ENCODE results near the gene AP1S3. TPM values are rescaled to one million over a fixed set of nuclear protein-coding genes. Genes with fewer than 3 reads are reported as not detected.

Gene AP1S3
- total RNA-seq, 1 experiment from 2014 or later: 66.3 TPM

GRCh38 chr2:223772363-223772762 is 65.0 kb downstream of the AP1S3 start:
- H3K4me1 ChIP-seq (ENCODE audit: control insufficient read depth, insufficient read depth, low read length): no peaks in the 10 kb centered on the region
- no TSS peak for BruUV-seq (replicated peaks)
- H3K27me3 ChIP-seq (ENCODE audit: control insufficient read depth, insufficient read depth, low read length): no peaks in the 10 kb centered on the region
- POLR2A ChIA-PET: no interaction called here
- CTCF ChIA-PET: no interaction called here
- H3K4me3 ChIP-seq (ENCODE audit: low read depth in 2 of 2, low read length in 2 of 2): no peak overlapping the region
- H3K9me3 ChIP-seq (ENCODE audit: control insufficient read depth, insufficient read depth, low read depth, low read length): no peaks in the 10 kb centered on the region
- peaks cover 6% of the 10 kb centered on the region; the same call in 1 of the 2 replicates for H3K36me3 ChIP-seq (ENCODE audit: control insufficient read depth, insufficient read depth, low read length)
- TF ChIP-seq SIN3A (IDR thresholded peaks at IDR 0.05; ENCODE audit: borderline replicate concordance, insufficient read depth, low read depth, low read length): no peak
- TF ChIP-seq POLR2AphosphoS5 (IDR thresholded peaks at IDR 0.05; ENCODE audit: low read depth, low read length): no peak
- no peak for TF ChIP-seq CTCF (IDR thresholded peaks at IDR 0.05)
- no peak for TF ChIP-seq TCF7L2 (IDR thresholded peaks at IDR 0.05; ENCODE audit: low read depth, low read length)
- TF ChIP-seq, protein P1, sequence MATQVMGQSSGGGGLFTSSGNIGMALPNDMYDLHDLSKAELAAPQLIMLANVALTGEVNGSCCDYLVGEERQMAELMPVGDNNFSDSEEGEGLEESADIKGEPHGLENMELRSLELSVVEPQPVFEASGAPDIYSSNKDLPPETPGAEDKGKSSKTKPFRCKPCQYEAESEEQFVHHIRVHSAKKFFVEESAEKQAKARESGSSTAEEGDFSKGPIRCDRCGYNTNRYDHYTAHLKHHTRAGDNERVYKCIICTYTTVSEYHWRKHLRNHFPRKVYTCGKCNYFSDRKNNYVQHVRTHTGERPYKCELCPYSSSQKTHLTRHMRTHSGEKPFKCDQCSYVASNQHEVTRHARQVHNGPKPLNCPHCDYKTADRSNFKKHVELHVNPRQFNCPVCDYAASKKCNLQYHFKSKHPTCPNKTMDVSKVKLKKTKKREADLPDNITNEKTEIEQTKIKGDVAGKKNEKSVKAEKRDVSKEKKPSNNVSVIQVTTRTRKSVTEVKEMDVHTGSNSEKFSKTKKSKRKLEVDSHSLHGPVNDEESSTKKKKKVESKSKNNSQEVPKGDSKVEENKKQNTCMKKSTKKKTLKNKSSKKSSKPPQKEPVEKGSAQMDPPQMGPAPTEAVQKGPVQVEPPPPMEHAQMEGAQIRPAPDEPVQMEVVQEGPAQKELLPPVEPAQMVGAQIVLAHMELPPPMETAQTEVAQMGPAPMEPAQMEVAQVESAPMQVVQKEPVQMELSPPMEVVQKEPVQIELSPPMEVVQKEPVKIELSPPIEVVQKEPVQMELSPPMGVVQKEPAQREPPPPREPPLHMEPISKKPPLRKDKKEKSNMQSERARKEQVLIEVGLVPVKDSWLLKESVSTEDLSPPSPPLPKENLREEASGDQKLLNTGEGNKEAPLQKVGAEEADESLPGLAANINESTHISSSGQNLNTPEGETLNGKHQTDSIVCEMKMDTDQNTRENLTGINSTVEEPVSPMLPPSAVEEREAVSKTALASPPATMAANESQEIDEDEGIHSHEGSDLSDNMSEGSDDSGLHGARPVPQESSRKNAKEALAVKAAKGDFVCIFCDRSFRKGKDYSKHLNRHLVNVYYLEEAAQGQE (IDR thresholded peaks at IDR 0.05; ENCODE audit: insufficient read depth in 1 of 2, low read depth in 2 of 2, low read length in 1 of 2): no peak
- no peak for DNase-seq (ENCODE audit: low read depth, low spot score)
- in situ Hi-C loops (cut with HindIII; ENCODE audit: low pct_unique_long_range_greater_than_20kb, low sequenced_read_pairs): no loop called here
- no peak for ATAC-seq
- no peak overlapping the region for H3K27ac ChIP-seq (ENCODE audit: low read length)
- intact Hi-C loops (cut with micrococcal nuclease; ENCODE audit: unreplicated experiment): no loop called here

- intact Hi-C loops (cut with micrococcal nuclease; ENCODE audit: unreplicated experiment): no loop called here
- H3K27ac ChIP-seq (ENCODE audit: low read length): no peak overlapping the region
- no peaks in the 10 kb centered on the region for H3K9me3 ChIP-seq (ENCODE audit: control insufficient read depth, insufficient read depth, low read depth, low read length)
- POLR2A ChIA-PET: no interaction called here
- CTCF ChIA-PET: no interaction called here
- no TSS peak for BruUV-seq (replicated peaks)
- in situ Hi-C loops (cut with HindIII; ENCODE audit: low pct_unique_long_range_greater_than_20kb, low sequenced_read_pairs): no loop called here
- ATAC-seq (no peak), DNase-seq (ENCODE audit: low read depth, low spot score) (no peak)
- peaks cover 6% of the 10 kb centered on the region; the same call in 1 of the 2 replicates for H3K36me3 ChIP-seq (ENCODE audit: control insufficient read depth, insufficient read depth, low read length)
- H3K27me3 ChIP-seq (ENCODE audit: control insufficient read depth, insufficient read depth, low read length): no peaks in the 10 kb centered on the region
- no peak for TF ChIP-seq TCF7L2 (IDR thresholded peaks at IDR 0.05; ENCODE audit: low read depth, low read length)
- TF ChIP-seq SIN3A (IDR thresholded peaks at IDR 0.05; ENCODE audit: borderline replicate concordance, insufficient read depth, low read depth, low read length): no peak
- no peak for TF ChIP-seq POLR2AphosphoS5 (IDR thresholded peaks at IDR 0.05; ENCODE audit: low read depth, low read length)
- TF ChIP-seq CTCF (IDR thresholded peaks at IDR 0.05): no peak
- TF ChIP-seq, protein P1 (IDR thresholded peaks at IDR 0.05; ENCODE audit: insufficient read depth in 1 of 2, low read depth in 2 of 2, low read length in 1 of 2): no peak
- H3K4me1 ChIP-seq (ENCODE audit: control insufficient read depth, insufficient read depth, low read length): no peaks in the 10 kb centered on the region
- H3K4me3 ChIP-seq (ENCODE audit: low read depth in 2 of 2, low read length in 2 of 2): no peak overlapping the region
These were observed 65.9 kb downstream of the AP1S3 start for GRCh38 chr2:223771475-223771874.
